Karpas-422 (cell line): ENCODE results near the gene UPF1. TPM values are rescaled to one million over a fixed set of nuclear protein-coding genes. Genes with fewer than 3 reads are reported as not detected.

Experiments used
- DNase-seq: peaks from one replicate; pipeline ENCODE4 v3.0.0-alpha.2; 2015
- H2AFZ ChIP-seq: fragments of 200-600 bp; sonication (generic); 2 replicates; pipeline ENCODE4 v1.6.1; 2014; ENCODE audit warnings: antibody characterized with exemption, low read length, mixed read lengths
- H3K27ac ChIP-seq: fragments of 200-600 bp; sonication (generic); 2 replicates; pipeline ENCODE4 v1.5.1; 2014; ENCODE audit warnings: mild to moderate bottlenecking, low read length, moderate library complexity
- H3K27me3 ChIP-seq: fragments of 200-600 bp; sonication (generic); 2 replicates; pipeline ENCODE4 v1.6.1; 2014; ENCODE audit warnings: low read length, mixed read lengths
- H3K36me3 ChIP-seq: fragments of 200-600 bp; sonication (generic); 2 replicates; pipeline ENCODE4 v1.6.1; 2014; ENCODE audit warnings: low read length, mixed read lengths; ENCODE audit not compliant: insufficient read depth
- H3K4me1 ChIP-seq: fragments of 200-600 bp; sonication (generic); 2 replicates; pipeline ENCODE4 v1.6.1; 2014; ENCODE audit warnings: mild to moderate bottlenecking, low read length, mixed read lengths
- H3K4me2 ChIP-seq: fragments of 200-600 bp; sonication (generic); 2 replicates; pipeline ENCODE4 v1.6.1; 2014; ENCODE audit warnings: low read length, low read depth, mild to moderate bottlenecking; ENCODE audit not compliant: poor library complexity, severe bottlenecking
- H3K4me3 ChIP-seq: fragments of 200-600 bp; sonication (generic); 2 replicates; pipeline ENCODE4 v1.5.1; 2014; ENCODE audit warnings: mild to moderate bottlenecking, antibody characterized with exemption, low read length, mixed read lengths
- H3K79me2 ChIP-seq: fragments of 200-600 bp; sonication (generic); 2 replicates; pipeline ENCODE4 v1.6.1; 2014; ENCODE audit warnings: mild to moderate bottlenecking, low read length, mixed read lengths
- H3K9ac ChIP-seq: fragments of 200-600 bp; sonication (generic); 2 replicates; pipeline ENCODE4 v1.6.0; 2014; ENCODE audit warnings: low read length
- H3K9me2 ChIP-seq: fragments of 200-600 bp; sonication (generic), shearing (Covaris generic); replicated peaks from 2 replicates; pipeline ENCODE4 v1.6.0; 2014; ENCODE audit warnings: mild to moderate bottlenecking, low read length, moderate library complexity; ENCODE audit not compliant: insufficient read depth
- H3K9me3 ChIP-seq: fragments of 300-700, 200-600 bp; sonication (generic); 2 replicates; pipeline ENCODE4 v1.6.1; 2014; ENCODE audit warnings: low read length, mixed read lengths
- H4K20me1 ChIP-seq: fragments of 200-600 bp; sonication (generic); 2 replicates; pipeline ENCODE4 v1.6.1; 2014; ENCODE audit warnings: mild to moderate bottlenecking, antibody characterized with exemption, low read length, low read depth; ENCODE audit not compliant: insufficient read depth
- total RNA-seq: library from RNA; depleted of rRNA; stranded (reverse); fragments of >200 nt; shearing (Covaris generic); gene quantifications from 2 replicates; pipeline ENCODE4 v1.2.3, GENCODE V29; 2014; ENCODE audit warnings: low replicate concordance

Gene UPF1
- total RNA-seq, 1 experiment from 2014 or later = 30.6 TPM

GRCh38 chr19:18903156-18904037 lies 71.6 kb downstream of the UPF1 start:
- no peaks in the 10 kb centered on the region for H3K9me3 ChIP-seq
- no peaks in the 10 kb centered on the region for H3K79me2 ChIP-seq
- H3K9ac ChIP-seq = no peak overlapping the region
- no peak overlapping the region for H2AFZ ChIP-seq
- H3K9me2 ChIP-seq = no peaks in the 10 kb centered on the region
- no peak for DNase-seq
- no peaks in the 10 kb centered on the region for H4K20me1 ChIP-seq
- no peaks in the 10 kb centered on the region for H3K36me3 ChIP-seq
- no peak overlapping the region for H3K27ac ChIP-seq
- no peak overlapping the region for H3K4me3 ChIP-seq
- H3K4me2 ChIP-seq = no peak overlapping the region
- no peaks in the 10 kb centered on the region for H3K27me3 ChIP-seq
- no peaks in the 10 kb centered on the region for H3K4me1 ChIP-seq

DNA sequence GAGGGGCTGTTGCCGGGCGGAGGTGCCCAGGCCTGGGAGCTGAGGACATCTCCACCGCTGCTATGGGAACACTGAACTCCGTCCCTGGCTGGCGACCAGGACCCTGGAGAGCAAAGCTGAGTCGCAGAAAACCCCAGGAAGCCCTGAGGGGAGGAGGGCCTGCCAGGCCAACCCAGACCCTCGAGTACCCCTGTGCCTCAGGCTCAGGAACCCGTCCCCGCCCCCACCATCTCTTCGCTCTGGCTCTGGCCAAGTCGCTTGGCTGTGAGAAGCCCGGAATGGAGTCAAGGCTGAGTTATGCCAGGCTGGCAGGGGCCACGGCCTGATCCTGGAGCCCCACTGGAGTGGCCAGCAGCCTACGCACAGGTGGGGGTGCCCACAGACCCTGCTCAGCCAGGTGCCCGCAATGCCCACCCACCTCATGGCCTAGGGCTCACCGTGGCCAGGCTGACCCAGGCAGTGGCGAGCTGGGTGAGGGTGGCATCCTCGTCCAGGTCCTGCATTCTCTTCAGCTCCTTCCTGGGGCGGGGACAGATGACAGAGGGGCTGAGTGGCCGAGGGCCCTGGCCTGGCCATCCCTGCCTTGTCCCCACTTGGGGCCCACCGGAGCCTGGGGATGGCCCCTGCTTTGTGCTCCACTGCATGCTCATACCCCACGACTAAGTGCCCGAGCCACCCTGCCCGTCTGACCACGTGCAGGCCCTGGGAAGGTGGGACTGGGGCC lies 72.7 kb downstream of the UPF1 start:
- Histone ChIP-seq H3K79me2 (no peaks in the 10 kb centered on the region), H3K27ac (no peak overlapping the region), H4K20me1 (no peaks in the 10 kb centered on the region), H3K9me3 (no peaks in the 10 kb centered on the region), H3K36me3 (no peaks in the 10 kb centered on the region), H2AFZ (no peak overlapping the region), H3K4me3 (no peak overlapping the region), H3K9me2 (no peaks in the 10 kb centered on the region), H3K27me3 (no peaks in the 10 kb centered on the region), H3K4me1 (no peaks in the 10 kb centered on the region), H3K4me2 (no peak overlapping the region), H3K9ac (no peak overlapping the region)
- no peak for DNase-seq

- no peaks in the 10 kb centered on the region for H3K36me3 ChIP-seq
- DNase-seq = no peak
Measured at GRCh38 chr19:18905058-18905456, 73.3 kb downstream of the UPF1 start.

DNA sequence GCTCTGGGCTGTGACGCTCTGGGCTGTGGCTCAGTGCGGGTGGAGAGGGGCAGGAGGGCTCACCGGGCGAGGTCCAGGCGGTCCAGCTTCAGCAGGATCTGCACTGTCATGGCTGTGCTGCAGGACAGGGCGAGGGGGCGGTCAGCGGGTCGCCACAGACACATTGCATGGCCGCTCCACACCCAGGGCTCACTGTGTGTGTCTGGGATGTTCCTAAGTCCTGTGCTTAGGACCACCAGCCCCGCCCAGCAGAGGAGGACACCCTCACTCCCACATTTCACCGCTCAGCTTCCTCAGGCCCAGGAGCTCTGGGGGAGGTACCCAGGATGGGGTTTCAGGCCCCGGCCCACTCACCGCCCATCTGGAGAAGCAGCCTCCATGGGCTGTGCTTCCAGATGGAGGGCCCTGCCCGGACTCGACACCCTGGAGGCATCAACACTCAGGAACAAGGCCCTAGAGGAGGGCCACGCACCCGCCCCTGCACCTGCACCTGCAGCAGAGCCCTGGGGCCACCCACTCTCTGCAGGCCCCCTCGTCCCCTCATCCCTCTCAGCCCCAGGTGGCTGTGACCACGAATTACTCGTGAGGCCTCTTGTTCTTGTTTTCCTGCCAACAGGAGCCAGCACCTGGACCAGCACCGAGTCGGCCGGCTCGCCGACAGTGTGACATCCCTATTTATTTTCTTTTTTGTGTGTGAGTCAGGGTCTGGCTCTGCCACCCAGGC lies 73.9 kb downstream of the UPF1 start:
- no peak for DNase-seq
- no peak overlapping the region for H3K9ac ChIP-seq
- H3K27me3 ChIP-seq = no peaks in the 10 kb centered on the region
- H3K4me1 ChIP-seq = no peaks in the 10 kb centered on the region
- H3K27ac ChIP-seq = no peak overlapping the region
- no peak overlapping the region for H2AFZ ChIP-seq
- no peaks in the 10 kb centered on the region for H3K9me3 ChIP-seq
- H3K4me2 ChIP-seq = no peak overlapping the region
- H4K20me1 ChIP-seq = 0 out of 2 replicates have a peak, but pooled peaks cover 2% of the 10 kb centered on the region
- H3K36me3 ChIP-seq = no peaks in the 10 kb centered on the region
- no peaks in the 10 kb centered on the region for H3K9me2 ChIP-seq
- no peak overlapping the region for H3K4me3 ChIP-seq
- no peaks in the 10 kb centered on the region for H3K79me2 ChIP-seq

More at GRCh38 chr19:18905058-18905456, 73.3 kb downstream of the UPF1 start:
- H3K9me2 ChIP-seq = no peaks in the 10 kb centered on the region
- H3K9ac ChIP-seq = no peak overlapping the region
- H3K4me3 ChIP-seq = no peak overlapping the region
- no peak overlapping the region for H3K4me2 ChIP-seq
- no peaks in the 10 kb centered on the region for H3K4me1 ChIP-seq
- no peaks in the 10 kb centered on the region for H3K9me3 ChIP-seq
- no peaks in the 10 kb centered on the region for H4K20me1 ChIP-seq
- no peak overlapping the region for H2AFZ ChIP-seq
- no peaks in the 10 kb centered on the region for H3K79me2 ChIP-seq
- H3K27me3 ChIP-seq = no peaks in the 10 kb centered on the region
- H3K27ac ChIP-seq = no peak overlapping the region

DNA sequence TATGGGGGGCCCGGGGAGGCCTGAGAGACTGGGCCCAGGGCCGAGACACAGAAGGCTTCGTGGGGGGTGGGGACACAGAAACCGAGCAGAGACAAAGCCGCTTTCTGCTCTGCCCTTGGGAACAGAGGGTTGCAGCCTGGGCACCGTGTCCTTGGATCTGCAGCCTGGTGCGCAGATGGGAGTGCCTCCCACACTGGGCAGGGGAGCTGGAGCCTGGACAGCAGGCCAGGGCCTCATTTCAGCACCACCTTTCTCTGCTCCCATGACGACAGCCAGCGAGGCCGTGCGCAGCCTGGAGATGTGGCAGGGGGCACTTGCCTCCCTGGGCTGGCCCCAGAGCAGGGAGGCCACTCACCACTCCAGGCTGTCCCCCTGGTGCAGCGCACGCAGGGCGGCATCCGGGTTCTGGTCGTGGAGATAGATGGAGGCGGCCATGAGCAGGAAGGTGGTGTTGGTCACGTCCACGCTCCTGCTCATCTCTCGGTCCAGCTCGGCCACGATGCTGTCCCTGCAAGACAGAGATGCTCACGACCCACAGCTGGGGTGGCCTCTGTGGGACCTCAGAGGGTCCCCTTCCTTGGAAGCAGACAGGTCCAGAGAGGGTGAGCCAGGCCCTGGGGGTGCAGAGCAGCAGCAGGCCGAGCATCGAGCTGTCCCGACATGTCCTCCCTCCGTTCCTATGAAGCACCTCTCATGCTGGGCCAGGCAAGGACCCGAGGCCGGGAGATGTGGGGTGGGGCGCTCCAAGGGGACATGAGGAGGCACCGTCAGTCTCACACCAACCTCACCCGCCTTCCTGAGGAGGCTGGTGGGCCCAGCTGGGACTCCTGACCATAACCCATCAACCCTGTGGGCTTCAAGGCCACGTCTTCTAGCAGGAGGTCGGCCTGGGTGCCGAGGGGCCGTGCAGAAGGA lies 75.1 kb downstream of the UPF1 start:
- no peaks in the 10 kb centered on the region for H3K36me3 ChIP-seq

DNA sequence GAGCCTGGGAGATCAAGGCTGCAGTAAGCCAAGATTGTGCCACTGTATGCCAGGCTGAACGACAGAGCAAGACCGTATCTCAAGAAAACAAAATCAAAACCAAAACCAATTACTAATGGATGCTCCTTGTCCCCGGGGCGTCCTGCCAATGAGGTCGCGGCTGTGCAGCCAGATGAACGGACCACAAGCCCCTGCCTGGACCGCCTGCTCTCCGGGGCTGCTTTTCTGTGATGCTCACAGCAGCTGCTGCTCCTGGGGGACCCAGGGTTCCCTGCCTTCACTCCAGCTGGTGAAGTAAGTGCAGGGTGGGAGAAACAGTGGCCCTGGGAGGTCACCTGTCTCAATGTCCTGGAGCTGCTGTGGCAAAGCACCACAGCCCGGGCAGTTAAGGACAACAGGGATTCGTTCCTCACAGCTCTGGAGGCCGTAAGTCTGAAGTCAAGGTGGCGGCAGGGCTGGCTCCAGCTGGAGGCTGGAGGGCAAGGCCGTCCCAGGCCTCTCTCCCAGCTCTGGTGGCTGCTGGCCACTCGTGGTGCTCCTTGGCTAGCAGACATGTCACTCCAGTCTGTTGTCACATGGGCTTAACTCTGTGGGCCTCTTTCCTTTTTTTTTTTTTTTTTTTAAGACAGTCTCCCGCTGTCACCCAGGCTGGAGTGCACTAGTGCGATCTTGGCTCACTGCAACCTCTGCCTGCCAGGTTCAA lies 77.3 kb downstream of the UPF1 start:
- H3K79me2 ChIP-seq = peaks cover 8% of the 10 kb centered on the region; the same call in 1 of the 2 replicates
- no peaks in the 10 kb centered on the region for H3K27me3 ChIP-seq
- DNase-seq = no peak
- no peak overlapping the region for H3K4me2 ChIP-seq
- H2AFZ ChIP-seq = no peak overlapping the region
- 0 out of 2 replicates have a peak, but pooled peaks cover 9% of the 10 kb centered on the region for H4K20me1 ChIP-seq
- H3K9me3 ChIP-seq = no peaks in the 10 kb centered on the region
- 0 out of 2 replicates have a peak, but pooled peaks cover 3% of the 10 kb centered on the region for H3K36me3 ChIP-seq
- no peak overlapping the region for H3K4me3 ChIP-seq
- no peak overlapping the region for H3K27ac ChIP-seq
- no peak overlapping the region for H3K9ac ChIP-seq
- H3K4me1 ChIP-seq = no peaks in the 10 kb centered on the region
- H3K9me2 ChIP-seq = no peaks in the 10 kb centered on the region

More for the DNA sequence above, 75.1 kb downstream of the UPF1 start:
- Histone ChIP-seq H3K4me1 (no peaks in the 10 kb centered on the region), H2AFZ (no peak overlapping the region), H3K27me3 (no peaks in the 10 kb centered on the region), H3K9ac (no peak overlapping the region), H3K79me2 (no peaks in the 10 kb centered on the region), H3K4me2 (no peak overlapping the region), H3K9me3 (no peaks in the 10 kb centered on the region), H3K4me3 (no peak overlapping the region), H4K20me1 (0 out of 2 replicates have a peak, but pooled peaks cover 6% of the 10 kb centered on the region), H3K9me2 (no peaks in the 10 kb centered on the region), H3K27ac (no peak overlapping the region)
- DNase-seq = no peak

- no peaks in the 10 kb centered on the region for H3K4me1 ChIP-seq
- peaks cover 11% of the 10 kb centered on the region for H3K79me2 ChIP-seq
- peaks cover 4% of the 10 kb centered on the region; the same call in 1 of the 2 replicates for H3K36me3 ChIP-seq
- H4K20me1 ChIP-seq = peaks cover 10% of the 10 kb centered on the region; the same call in 1 of the 2 replicates
- H3K9me2 ChIP-seq = no peaks in the 10 kb centered on the region
- no peaks in the 10 kb centered on the region for H3K9me3 ChIP-seq
- no peak for DNase-seq
- H3K9ac ChIP-seq = no peak overlapping the region
- H3K27me3 ChIP-seq = no peaks in the 10 kb centered on the region
- H3K4me2 ChIP-seq = no peak overlapping the region
- H3K27ac ChIP-seq = no peak overlapping the region
- no peak overlapping the region for H3K4me3 ChIP-seq
- H2AFZ ChIP-seq = no peak overlapping the region
Measured at GRCh38 chr19:18910010-18910409, 78.3 kb downstream of the UPF1 start.
